Liver (tissue), 9 donors: ENCODE data around the gene CCDC82. TPM values are rescaled to one million over a fixed set of nuclear protein-coding genes. Genes with fewer than 3 reads are reported as not detected.

Experiments
- DNase-seq: peaks from one replicate; pipeline ENCODE4 v3.0.0-alpha.2; 2017; ENCODE audit warnings: low spot score
- H3K27ac ChIP-seq, 2 donors: one replicate each; pipeline ENCODE4 v1.7.0; 2013; ENCODE audit warnings: inconsistent platforms in 2 of 2, low read length in 2 of 2, control low read depth in 1 of 2, low read depth in 1 of 2, mild to moderate bottlenecking in 1 of 2
- H3K27me3 ChIP-seq, 4 donors: one replicate each; pipeline versions ENCODE4 v1.6.1 to v1.7.0; 2013; ENCODE audit warnings: low read length in 3 of 4, inconsistent platforms in 1 of 4, mild to moderate bottlenecking in 1 of 4, moderate library complexity in 1 of 4; ENCODE audit not compliant: control insufficient read depth in 4 of 4, insufficient read depth in 4 of 4
- H3K36me3 ChIP-seq, 4 donors: one replicate each; pipeline versions ENCODE4 v1.6.1 to v1.7.0; 2013; ENCODE audit warnings: low read length in 3 of 4, mild to moderate bottlenecking in 3 of 4, low read depth in 1 of 4, moderate library complexity in 1 of 4; ENCODE audit not compliant: control insufficient read depth in 4 of 4, insufficient read depth in 3 of 4
- H3K4me1 ChIP-seq, 4 donors: one replicate each; pipeline versions ENCODE4 v1.6.1 to v1.7.0; 2013; ENCODE audit warnings: low read length in 3 of 4, mild to moderate bottlenecking in 3 of 4, moderate library complexity in 1 of 4; ENCODE audit not compliant: control insufficient read depth in 4 of 4, insufficient read depth in 4 of 4
- H3K4me3 ChIP-seq, 3 donors: one replicate each; pipeline versions ENCODE4 v1.6.1 to v1.7.0; 2013; ENCODE audit warnings: low read length in 3 of 3, control low read depth in 1 of 3, low read depth in 1 of 3, mild to moderate bottlenecking in 1 of 3
- H3K9ac ChIP-seq, 2 donors: one replicate each; pipeline ENCODE4 v1.7.0; 2013; ENCODE audit warnings: low read length in 2 of 2, mild to moderate bottlenecking in 2 of 2, moderate library complexity in 2 of 2, control low read depth in 1 of 2, low read depth in 1 of 2
- H3K9me3 ChIP-seq, 4 donors: one replicate each; pipeline versions ENCODE4 v1.6.1 to v1.7.0; 2013; ENCODE audit warnings: low read length in 3 of 4; ENCODE audit not compliant: control insufficient read depth in 4 of 4
- EGR1 ChIP-seq, 2 donors: IDR thresholded peaks; 2 replicates each; pipeline ENCODE4 v1.6.1; 2016 to 2018; ENCODE audit warnings: antibody characterized with exemption in 2 of 2, low read depth in 2 of 2
- FOXA1 ChIP-seq: IDR thresholded peaks from 2 replicates; pipeline ENCODE4 v1.6.1; 2016; ENCODE audit warnings: antibody characterized with exemption
- FOXA2 ChIP-seq: IDR thresholded peaks from 2 replicates; pipeline ENCODE4 v1.6.1; 2016; ENCODE audit warnings: antibody characterized with exemption
- GABPA ChIP-seq, 2 donors: IDR thresholded peaks in 1 of 2; conservative IDR thresholded peaks in 1 of 2; 2 replicates each; pipeline ENCODE4 v1.6.1; 2016; ENCODE audit warnings: antibody characterized with exemption in 2 of 2, mild to moderate bottlenecking in 1 of 2, moderate library complexity in 1 of 2
- HNF4A ChIP-seq, 2 donors: conservative IDR thresholded peaks; 2 replicates each; pipeline ENCODE4 v1.6.1; 2016; ENCODE audit warnings: antibody characterized with exemption in 2 of 2, mild to moderate bottlenecking in 2 of 2
- HNF4G ChIP-seq: IDR thresholded peaks from 2 replicates; pipeline ENCODE4 v1.6.1; 2016; ENCODE audit warnings: antibody characterized with exemption
- JUND ChIP-seq, 2 donors: IDR thresholded peaks; 2 replicates each; pipeline ENCODE4 v1.6.1; 2016; ENCODE audit warnings: antibody characterized with exemption in 2 of 2
- NR2F2 ChIP-seq: IDR thresholded peaks from 2 replicates; pipeline ENCODE4 v1.6.1; 2016; ENCODE audit warnings: antibody characterized with exemption
- RAD21 ChIP-seq, 2 donors: IDR thresholded peaks; 2 replicates each; pipeline ENCODE4 v1.6.1; 2016; ENCODE audit warnings: antibody characterized with exemption in 2 of 2, mild to moderate bottlenecking in 2 of 2
- RXRA ChIP-seq, 2 donors: IDR thresholded peaks; 2 replicates each; pipeline ENCODE4 v1.6.1; 2017 to 2018; ENCODE audit warnings: antibody characterized with exemption in 2 of 2, mild to moderate bottlenecking in 1 of 2
- SP1 ChIP-seq: IDR thresholded peaks from 2 replicates; pipeline ENCODE4 v1.6.1; 2018; ENCODE audit warnings: antibody characterized with exemption, mild to moderate bottlenecking
- TAF1 ChIP-seq: conservative IDR thresholded peaks from 2 replicates; pipeline ENCODE4 v1.6.1; 2016; ENCODE audit warnings: antibody characterized with exemption, mild to moderate bottlenecking
- YY1 ChIP-seq: IDR thresholded peaks from 2 replicates; pipeline ENCODE4 v1.6.1; 2016; ENCODE audit warnings: antibody characterized with exemption, mild to moderate bottlenecking
- WGBS: extraction: QIAGEN DNeasy Blood & Tissue Kit; methylation state at CpG from one replicate; pipeline ENCODE4 v1.1.7; 2013; 5-methylcytosine and 5-hydroxymethylcytosine counted together
- polyA plus RNA-seq, 2 donors: library from polyadenylated mRNA; stranded (reverse) in 1 of 2; unstranded in 1 of 2; fragments of 200-250 nt in 1 of 2; fragments of >200 nt in 1 of 2; fragmentation: Nextera tagmentation in 1 of 2; extraction: Ambion mirVana in 1 of 2; gene quantifications; one replicate each; pipeline versions ENCODE4 v1.2.1 to v1.2.3, GENCODE V29; 2013 to 2015
- total RNA-seq, 2 donors: library from RNA; depleted of rRNA; stranded (reverse); fragments of >200 nt; gene quantifications; one replicate each; pipeline ENCODE4 v1.2.3, GENCODE V29; 2014
- TF ChIP-seq, protein P1 (sequence below): fragments of 150-350 bp; IDR thresholded peaks from 2 replicates; pipeline ENCODE4 v1.5.1; 2017; ENCODE audit warnings: improper control_type of control experiment, low read depth, low read length; ENCODE audit not compliant: missing input control
- TF ChIP-seq, protein P2 (sequence below): IDR thresholded peaks from 2 replicates; pipeline ENCODE4 v1.6.1; 2016; ENCODE audit warnings: antibody characterized with exemption
- TF ChIP-seq, protein P3 (sequence below): IDR thresholded peaks from 2 replicates; pipeline ENCODE4 v1.6.1; 2016; ENCODE audit warnings: antibody characterized with exemption
- TF ChIP-seq, protein P4 (sequence below): IDR thresholded peaks from 2 replicates; pipeline ENCODE4 v1.6.1; 2016; ENCODE audit warnings: antibody characterized with exemption
- TF ChIP-seq, protein P5 (sequence below): IDR thresholded peaks from 2 replicates; pipeline ENCODE4 v1.6.1; 2016; ENCODE audit warnings: antibody characterized with exemption, mild to moderate bottlenecking
- donor health status: healthy.
- donor health status: healthy.
- donor health status: healthy.
- donor health status: healthy.
- donor health status: healthy.

Gene CCDC82
- total and polyA plus RNA-seq, 4 donors, result 4.5 to 14.5 (median 11.0) TPM

DNA sequence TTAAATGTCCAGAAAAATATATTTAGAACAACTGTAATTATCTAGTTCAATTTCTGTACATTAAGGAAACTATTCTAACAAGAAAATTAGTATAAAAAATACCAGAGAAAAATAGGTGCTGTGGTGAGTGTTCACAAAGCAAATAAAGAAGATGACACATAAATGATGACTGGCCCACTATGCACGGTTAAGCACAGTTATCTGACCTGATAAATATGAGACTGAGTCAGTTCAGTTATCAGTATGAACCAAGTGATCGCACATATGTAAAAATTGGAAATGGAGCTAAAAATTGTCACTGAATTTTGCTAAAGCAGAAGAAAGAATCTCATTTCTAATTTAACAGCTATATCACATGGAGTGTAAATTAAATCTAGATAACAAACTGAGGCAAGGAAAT lies 27.9 kb downstream of the CCDC82 start:
- Histone ChIP-seq H3K27me3 (no peaks in the 10 kb centered on the region), H3K9ac (no peak overlapping the region), H3K4me3 (no peak overlapping the region), H3K4me1 (no peaks in the 10 kb centered on the region), H3K9me3 (no peaks in the 10 kb centered on the region), H3K27ac (no peak overlapping the region), H3K36me3 (peaks cover 5 to 16% (median 12%) of the 10 kb centered on the region in 4 donors)
- WGBS, result 94% methylated on average over 2 of the region's 2 CpGs
- no peak for DNase-seq
- TF ChIP-seq NR2F2 (no peak), JUND (IDR thresholded peaks at IDR 0.05) (no peak), FOXA1 (no peak), HNF4A (conservative IDR thresholded peaks at IDR 0.05) (no peak), GABPA (IDR thresholded peaks at IDR 0.05 in 1 of 2, conservative IDR thresholded peaks at IDR 0.05 in 1 of 2) (no peak), YY1 (no peak), RAD21 (IDR thresholded peaks at IDR 0.05) (no peak)
- TF ChIP-seq, protein P1, sequence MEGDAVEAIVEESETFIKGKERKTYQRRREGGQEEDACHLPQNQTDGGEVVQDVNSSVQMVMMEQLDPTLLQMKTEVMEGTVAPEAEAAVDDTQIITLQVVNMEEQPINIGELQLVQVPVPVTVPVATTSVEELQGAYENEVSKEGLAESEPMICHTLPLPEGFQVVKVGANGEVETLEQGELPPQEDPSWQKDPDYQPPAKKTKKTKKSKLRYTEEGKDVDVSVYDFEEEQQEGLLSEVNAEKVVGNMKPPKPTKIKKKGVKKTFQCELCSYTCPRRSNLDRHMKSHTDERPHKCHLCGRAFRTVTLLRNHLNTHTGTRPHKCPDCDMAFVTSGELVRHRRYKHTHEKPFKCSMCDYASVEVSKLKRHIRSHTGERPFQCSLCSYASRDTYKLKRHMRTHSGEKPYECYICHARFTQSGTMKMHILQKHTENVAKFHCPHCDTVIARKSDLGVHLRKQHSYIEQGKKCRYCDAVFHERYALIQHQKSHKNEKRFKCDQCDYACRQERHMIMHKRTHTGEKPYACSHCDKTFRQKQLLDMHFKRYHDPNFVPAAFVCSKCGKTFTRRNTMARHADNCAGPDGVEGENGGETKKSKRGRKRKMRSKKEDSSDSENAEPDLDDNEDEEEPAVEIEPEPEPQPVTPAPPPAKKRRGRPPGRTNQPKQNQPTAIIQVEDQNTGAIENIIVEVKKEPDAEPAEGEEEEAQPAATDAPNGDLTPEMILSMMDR, result no peak
- TF ChIP-seq, protein P2, sequence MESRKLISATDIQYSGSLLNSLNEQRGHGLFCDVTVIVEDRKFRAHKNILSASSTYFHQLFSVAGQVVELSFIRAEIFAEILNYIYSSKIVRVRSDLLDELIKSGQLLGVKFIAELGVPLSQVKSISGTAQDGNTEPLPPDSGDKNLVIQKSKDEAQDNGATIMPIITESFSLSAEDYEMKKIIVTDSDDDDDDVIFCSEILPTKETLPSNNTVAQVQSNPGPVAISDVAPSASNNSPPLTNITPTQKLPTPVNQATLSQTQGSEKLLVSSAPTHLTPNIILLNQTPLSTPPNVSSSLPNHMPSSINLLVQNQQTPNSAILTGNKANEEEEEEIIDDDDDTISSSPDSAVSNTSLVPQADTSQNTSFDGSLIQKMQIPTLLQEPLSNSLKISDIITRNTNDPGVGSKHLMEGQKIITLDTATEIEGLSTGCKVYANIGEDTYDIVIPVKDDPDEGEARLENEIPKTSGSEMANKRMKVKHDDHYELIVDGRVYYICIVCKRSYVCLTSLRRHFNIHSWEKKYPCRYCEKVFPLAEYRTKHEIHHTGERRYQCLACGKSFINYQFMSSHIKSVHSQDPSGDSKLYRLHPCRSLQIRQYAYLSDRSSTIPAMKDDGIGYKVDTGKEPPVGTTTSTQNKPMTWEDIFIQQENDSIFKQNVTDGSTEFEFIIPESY, result no peak

DNA sequence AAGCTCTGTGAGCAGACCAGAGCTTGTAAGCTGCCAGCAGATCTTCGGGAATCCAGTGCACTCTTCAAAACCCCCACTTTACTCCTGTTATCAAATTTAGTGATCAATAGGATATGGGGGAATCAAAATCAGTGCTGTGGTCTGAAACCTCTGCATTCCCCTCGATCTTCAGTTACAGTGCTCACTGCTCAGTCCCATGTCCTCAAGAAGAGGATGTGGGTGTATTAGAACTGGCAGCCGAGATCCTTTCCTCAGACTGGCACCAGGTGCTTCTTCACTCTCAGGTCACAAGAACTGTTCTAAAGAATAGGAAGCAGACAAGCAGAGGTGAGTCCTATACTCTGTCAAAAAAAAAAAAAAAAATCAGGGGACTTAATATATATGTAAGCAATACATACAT lies 31.4 kb downstream of the CCDC82 start:
- H3K27ac ChIP-seq, result no peak overlapping the region
- no peaks in the 10 kb centered on the region for H3K27me3 ChIP-seq
- no peaks in the 10 kb centered on the region for H3K4me1 ChIP-seq
- TF ChIP-seq, protein P3, sequence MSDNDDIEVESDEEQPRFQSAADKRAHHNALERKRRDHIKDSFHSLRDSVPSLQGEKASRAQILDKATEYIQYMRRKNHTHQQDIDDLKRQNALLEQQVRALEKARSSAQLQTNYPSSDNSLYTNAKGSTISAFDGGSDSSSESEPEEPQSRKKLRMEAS, result no peak
- TF ChIP-seq RAD21 (IDR thresholded peaks at IDR 0.05) (no peak), FOXA2 (no peak), YY1 (no peak), EGR1 (IDR thresholded peaks at IDR 0.05; ENCODE audit: low read depth in 2 of 2) (no peak), JUND (IDR thresholded peaks at IDR 0.05) (no peak), SP1 (no peak), RXRA (IDR thresholded peaks at IDR 0.05) (no peak), NR2F2 (no peak), HNF4A (conservative IDR thresholded peaks at IDR 0.05) (no peak), FOXA1 (no peak), GABPA (IDR thresholded peaks at IDR 0.05 in 1 of 2, conservative IDR thresholded peaks at IDR 0.05 in 1 of 2) (no peak), HNF4G (no peak), TAF1 (no peak)
- TF ChIP-seq, protein P4, sequence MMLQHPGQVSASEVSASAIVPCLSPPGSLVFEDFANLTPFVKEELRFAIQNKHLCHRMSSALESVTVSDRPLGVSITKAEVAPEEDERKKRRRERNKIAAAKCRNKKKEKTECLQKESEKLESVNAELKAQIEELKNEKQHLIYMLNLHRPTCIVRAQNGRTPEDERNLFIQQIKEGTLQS, result no peak
- TF ChIP-seq, protein P5, sequence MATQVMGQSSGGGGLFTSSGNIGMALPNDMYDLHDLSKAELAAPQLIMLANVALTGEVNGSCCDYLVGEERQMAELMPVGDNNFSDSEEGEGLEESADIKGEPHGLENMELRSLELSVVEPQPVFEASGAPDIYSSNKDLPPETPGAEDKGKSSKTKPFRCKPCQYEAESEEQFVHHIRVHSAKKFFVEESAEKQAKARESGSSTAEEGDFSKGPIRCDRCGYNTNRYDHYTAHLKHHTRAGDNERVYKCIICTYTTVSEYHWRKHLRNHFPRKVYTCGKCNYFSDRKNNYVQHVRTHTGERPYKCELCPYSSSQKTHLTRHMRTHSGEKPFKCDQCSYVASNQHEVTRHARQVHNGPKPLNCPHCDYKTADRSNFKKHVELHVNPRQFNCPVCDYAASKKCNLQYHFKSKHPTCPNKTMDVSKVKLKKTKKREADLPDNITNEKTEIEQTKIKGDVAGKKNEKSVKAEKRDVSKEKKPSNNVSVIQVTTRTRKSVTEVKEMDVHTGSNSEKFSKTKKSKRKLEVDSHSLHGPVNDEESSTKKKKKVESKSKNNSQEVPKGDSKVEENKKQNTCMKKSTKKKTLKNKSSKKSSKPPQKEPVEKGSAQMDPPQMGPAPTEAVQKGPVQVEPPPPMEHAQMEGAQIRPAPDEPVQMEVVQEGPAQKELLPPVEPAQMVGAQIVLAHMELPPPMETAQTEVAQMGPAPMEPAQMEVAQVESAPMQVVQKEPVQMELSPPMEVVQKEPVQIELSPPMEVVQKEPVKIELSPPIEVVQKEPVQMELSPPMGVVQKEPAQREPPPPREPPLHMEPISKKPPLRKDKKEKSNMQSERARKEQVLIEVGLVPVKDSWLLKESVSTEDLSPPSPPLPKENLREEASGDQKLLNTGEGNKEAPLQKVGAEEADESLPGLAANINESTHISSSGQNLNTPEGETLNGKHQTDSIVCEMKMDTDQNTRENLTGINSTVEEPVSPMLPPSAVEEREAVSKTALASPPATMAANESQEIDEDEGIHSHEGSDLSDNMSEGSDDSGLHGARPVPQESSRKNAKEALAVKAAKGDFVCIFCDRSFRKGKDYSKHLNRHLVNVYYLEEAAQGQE, result no peak
- no peaks in the 10 kb centered on the region for H3K9me3 ChIP-seq
- 93% methylated on average over 3 of the region's 3 CpGs for WGBS
- H3K9ac ChIP-seq, result no peak overlapping the region
- no peak overlapping the region for H3K4me3 ChIP-seq
- H3K36me3 ChIP-seq, result peaks cover 7 to 25% (median 16%) of the 10 kb centered on the region in 4 donors
- no peak for DNase-seq
